HepG2 (cell line): ENCODE data around the gene TAF3. TPM values are rescaled to one million over a fixed set of nuclear protein-coding genes. Genes with fewer than 3 reads are reported as not detected.

Source experiments
- ATAC-seq: fragments of 200-7000 bp; cut with Tn5 transposase; 3 replicates; pipeline ENCODE4 v1.9.1; 2020; ENCODE audit warnings: mild to moderate bottlenecking, moderate library complexity
- BruUV-seq: library from RNA; stranded (reverse); fragments of 400-500 nt; replicated peaks from 2 replicates; lab custom pipeline; 2021; lab: Mats Ljungman, UMichigan
- CTCF ChIA-PET: fragments of 300-600 bp; formaldehyde crosslinking; extraction: SDS; loops from one replicate; lab custom pipeline; 2021; ENCODE audit warnings: low total read pairs, inconsistent platforms, low intra/inter-chr PET ratio; lab: Yijun Ruan, JAX
- POLR2A ChIA-PET: fragments of 350-600 bp; sonication (Branson Sonifier 250); formaldehyde crosslinking; loops from one replicate; lab custom pipeline; 2020; ENCODE audit warnings: antibody characterized with exemption, inconsistent platforms; lab: Yijun Ruan, JAX
- DNase-seq: peaks from one replicate; pipeline ENCODE4 v3.0.0-alpha.2; 2015; ENCODE audit warnings: low spot score
- FAIRE-seq: peaks from 3 replicates; lab custom pipeline; 2011; peaks lifted over from hg19 to GRCh38; lab: Jason Lieb, UNC
- H2AFZ ChIP-seq: one replicate; pipeline ENCODE4 v1.6.1; 2011; ENCODE audit warnings: low read length, inconsistent platforms
- H3K27ac ChIP-seq: fragments of 300-600 bp; 3 replicates; pipeline ENCODE4 v1.8.0; 2011; ENCODE audit warnings: mixed run types, mild to moderate bottlenecking, mixed read lengths, low read length, inconsistent platforms; ENCODE audit not compliant: insufficient read depth; ENCODE audit errors: extremely low read length
- H3K27me3 ChIP-seq, 2 experiments: fragments of 200-600 bp in 1 of 2; 2 replicates in 1 of 2; 3 replicates in 1 of 2; pipeline versions ENCODE4 v1.6.0 to v1.8.0; 2011; ENCODE audit warnings: low read length in 2 of 2, mild to moderate bottlenecking in 2 of 2, moderate library complexity in 2 of 2, inconsistent platforms in 1 of 2; ENCODE audit not compliant: insufficient read depth in 2 of 2, control insufficient read depth in 1 of 2
- H3K36me3 ChIP-seq, 2 experiments: fragments of 200-600 bp in 1 of 2; replicated peaks in 1 of 2; 2 replicates in 1 of 2; 3 replicates in 1 of 2; pipeline versions ENCODE4 v1.5.1 to v1.8.0; 2011; ENCODE audit warnings: low read length in 2 of 2, inconsistent platforms in 1 of 2; ENCODE audit not compliant: insufficient read depth in 2 of 2, control insufficient read depth in 1 of 2
- H3K4me1 ChIP-seq: 2 replicates; pipeline ENCODE4 v1.5.1; 2012; ENCODE audit warnings: low read length, inconsistent platforms; ENCODE audit not compliant: insufficient read depth
- H3K4me2 ChIP-seq: 2 replicates; pipeline ENCODE4 v1.6.0; 2011; ENCODE audit warnings: low read depth, low read length, inconsistent platforms
- H3K4me3 ChIP-seq, 3 experiments: fragments of 200-600 bp in 1 of 3; sonication (generic), shearing (Covaris generic) in 1 of 3; replicated peaks in 1 of 3; 2 replicates each; pipeline ENCODE4 v1.5.1; 2011 to 2016; ENCODE audit warnings: low read length in 3 of 3, inconsistent platforms in 2 of 3, low read depth in 2 of 3, mild to moderate bottlenecking in 2 of 3, control low read depth in 1 of 3, mixed read lengths in 1 of 3; ENCODE audit not compliant: insufficient read depth in 1 of 3
- H3K79me2 ChIP-seq: one replicate; pipeline ENCODE4 v1.6.1; 2011; ENCODE audit warnings: low read length, inconsistent platforms; ENCODE audit not compliant: insufficient read depth
- H3K9ac ChIP-seq: 2 replicates; pipeline ENCODE4 v1.6.0; 2011; ENCODE audit warnings: mild to moderate bottlenecking, low read depth, low read length, inconsistent platforms; ENCODE audit not compliant: insufficient read depth
- H3K9me3 ChIP-seq: 2 replicates; pipeline ENCODE4 v1.5.1; 2012; ENCODE audit warnings: mild to moderate bottlenecking, low read length
- H4K20me1 ChIP-seq: 2 replicates; pipeline ENCODE4 v1.6.0; 2011; ENCODE audit warnings: inconsistent platforms, mild to moderate bottlenecking, low read length, moderate library complexity; ENCODE audit not compliant: insufficient read depth
- CCDC6 ChIP-seq: sonication (generic); formaldehyde crosslinking; IDR thresholded peaks from 2 replicates; pipeline ENCODE4 v1.8.1; 2022; ENCODE audit warnings: mild to moderate bottlenecking, missing genetic modification reagents, moderate library complexity
- ELF4 ChIP-seq: sonication (generic); formaldehyde crosslinking; IDR thresholded peaks from 2 replicates; pipeline ENCODE4 v1.5.0; 2020; ENCODE audit warnings: missing genetic modification reagents, mild to moderate bottlenecking, moderate library complexity, borderline replicate concordance
- KDM4B ChIP-seq: sonication (generic); formaldehyde crosslinking; IDR thresholded peaks from 2 replicates; pipeline ENCODE4 v1.4.0; 2020; ENCODE audit warnings: missing genetic modification reagents
- ZNF17 ChIP-seq: sonication (generic); formaldehyde crosslinking; IDR thresholded peaks from 2 replicates; pipeline ENCODE4 v1.5.0; 2020; ENCODE audit warnings: mild to moderate bottlenecking, missing genetic modification reagents
- ZNF558 ChIP-seq: sonication (generic); formaldehyde crosslinking; IDR thresholded peaks from 2 replicates; pipeline ENCODE4 v1.9.0; 2022; ENCODE audit warnings: mild to moderate bottlenecking, missing genetic modification reagents, borderline replicate concordance
- ZNF605 ChIP-seq: sonication (generic); formaldehyde crosslinking; IDR thresholded peaks from 2 replicates; pipeline ENCODE4 v1.8.0; 2022; ENCODE audit warnings: mild to moderate bottlenecking, missing genetic modification reagents
- ZNF839 ChIP-seq: sonication (generic); formaldehyde crosslinking; IDR thresholded peaks from 2 replicates; pipeline ENCODE4 v1.4.0; 2020; ENCODE audit warnings: missing genetic modification reagents, mild to moderate bottlenecking, borderline replicate concordance
- ZNF891 ChIP-seq: sonication (generic); formaldehyde crosslinking; IDR thresholded peaks from 2 replicates; pipeline ENCODE4 v1.5.0; 2020; ENCODE audit warnings: mild to moderate bottlenecking, missing genetic modification reagents
- WGBS: methylation state at CpG from one replicate; pipeline ENCODE4 v1.1.6; 2017; ENCODE audit warnings: low lambda C conversion rate; 5-methylcytosine and 5-hydroxymethylcytosine counted together
- in situ Hi-C: cut with HindIII; loops from 2 replicates; pipeline ENCODE4 v1.10.0; 2017; ENCODE audit warnings: low pct_unique_long_range_greater_than_20kb; ENCODE audit not compliant: extremely low pct_ligation_motif_present
- intact Hi-C: fragments of 100-400 bp; cut with micrococcal nuclease; formaldehyde crosslinking; loops from one replicate; pipeline ENCODE4 v1.10.0; 2022; ENCODE audit not compliant: unreplicated experiment
- polyA plus RNA-seq, 8 experiments: library from polyadenylated mRNA; depleted of rRNA in 3 of 8; stranded (reverse) in 7 of 8; unstranded in 1 of 8; fragments of >200 nt; fragmentation: Illumina TruSeq in 4 of 8; extraction: Trizol in 4 of 8; gene quantifications; 2 replicates each; pipeline versions ENCODE4 v1.2.1 to v1.2.3, GENCODE V29; 2011 to 2016; ENCODE audit warnings: low read depth in 4 of 8, missing spikeins in 1 of 8, mixed read lengths in 1 of 8; ENCODE audit not compliant: insufficient read depth in 1 of 8
- total RNA-seq, 5 experiments: library from RNA; depleted of rRNA; stranded (reverse); fragments of >200 nt; fragmentation: Illumina TruSeq; extraction: Trizol; gene quantifications; 2 replicates each; pipeline ENCODE4 v1.2.3, GENCODE V29; 2016; ENCODE audit warnings: low read depth in 1 of 5
- TF ChIP-seq, protein P1 (sequence below): sonication (generic); formaldehyde crosslinking; IDR thresholded peaks from 2 replicates; pipeline ENCODE4 v1.4.0; 2020; ENCODE audit warnings: missing genetic modification reagents
- TF ChIP-seq, protein P2 (sequence below): sonication (generic); formaldehyde crosslinking; IDR thresholded peaks from 2 replicates; pipeline ENCODE4; 2020; ENCODE audit warnings: missing genetic modification reagents, mild to moderate bottlenecking, borderline replicate concordance
- TF ChIP-seq, protein P3 (sequence below): sonication (generic); formaldehyde crosslinking; IDR thresholded peaks from 2 replicates; pipeline ENCODE4 v1.8.1; 2023; ENCODE audit warnings: mild to moderate bottlenecking, missing genetic modification reagents

TAF3 gene
- total and polyA plus RNA-seq, 2 of the 13 experiments (the other 11 are each of a cell fraction or from before 2014, with no cell fraction given): 1.7 to 2.9 TPM

DNA sequence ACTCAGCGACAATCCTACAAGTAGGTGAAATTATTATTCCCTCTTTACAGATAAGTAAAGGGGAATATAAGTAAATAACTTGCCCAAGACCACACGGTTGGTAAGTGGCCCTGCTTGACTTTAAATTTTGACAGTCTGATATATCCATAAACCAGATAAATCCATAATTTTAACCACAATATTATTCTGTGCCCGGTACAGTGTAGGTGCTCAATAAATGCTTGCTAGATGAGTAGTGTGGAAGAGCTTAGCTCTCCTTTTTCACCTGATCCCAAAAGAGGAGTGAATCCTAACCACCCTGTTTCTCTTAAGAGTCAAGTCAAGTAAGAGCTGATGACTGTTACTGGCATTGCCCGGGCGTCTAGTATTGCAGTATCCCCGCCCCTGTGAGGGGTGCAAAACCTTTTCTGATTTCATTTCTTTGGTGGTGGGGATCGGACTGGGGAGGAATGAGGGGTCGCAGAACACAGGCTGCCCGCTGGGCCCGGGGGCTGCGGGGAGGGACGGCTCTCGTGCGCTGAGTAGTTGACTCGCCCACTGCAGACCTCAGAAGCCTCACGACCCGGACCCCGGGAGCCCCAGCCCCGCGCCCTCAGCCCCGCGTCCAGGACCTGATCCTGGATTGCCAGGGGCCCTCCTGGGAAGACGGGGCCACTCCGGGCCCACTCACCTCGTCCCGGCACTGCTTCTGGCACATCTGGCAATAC, 31.0 kb upstream of the TAF3 start:
- H3K27ac ChIP-seq: peak overlapping the region; percentile 87
- WGBS: 1% methylated on average over 10 of the region's 26 CpGs
- FAIRE-seq: no peak
- no peak for DNase-seq
- H3K27me3 ChIP-seq: no peaks in the 10 kb centered on the region; a peak in 1 of 5 replicates
- ChIA-PET CTCF (no interaction called here), POLR2A (interaction anchor here (0.8 to 3.5 kb wide), 17 partner anchors 12 to 262 kb away, joined by 3 to 56 read pairs (median 6); partner anchors contain the start of genes ITIH2 and TAF3)
- peak overlapping the region; percentile 72 to 99 (median 96) for H3K4me3 ChIP-seq
- in situ Hi-C loops: no loop called here
- H3K4me1 ChIP-seq: peaks cover 54% of the 10 kb centered on the region
- no peaks in the 10 kb centered on the region for H3K9me3 ChIP-seq
- peaks cover 97% of the 10 kb centered on the region for H3K79me2 ChIP-seq
- no peak overlapping the region for H2AFZ ChIP-seq
- peak overlapping the region; percentile 75 for H3K4me2 ChIP-seq
- intact Hi-C loops: loop anchor here (10.0 kb wide), 1 partner anchor 1517 kb away; no protein-coding TSS in a partner anchor
- H3K9ac ChIP-seq: peak overlapping the region; percentile 97
- ATAC-seq: peak; percentile 50
- H3K36me3 ChIP-seq: peaks cover 1 to 6% of the 10 kb centered on the region in 2 experiments; a peak in 2 of 5 replicates
- TSS peak; percentile 80 for BruUV-seq
- H4K20me1 ChIP-seq: peaks cover 42% of the 10 kb centered on the region
- TF ChIP-seq KDM4B (CRISPR knock-in tag): 0 out of 2 replicates have a peak, but pooled peaks have one; percentile 14
- TF ChIP-seq, protein P1, sequence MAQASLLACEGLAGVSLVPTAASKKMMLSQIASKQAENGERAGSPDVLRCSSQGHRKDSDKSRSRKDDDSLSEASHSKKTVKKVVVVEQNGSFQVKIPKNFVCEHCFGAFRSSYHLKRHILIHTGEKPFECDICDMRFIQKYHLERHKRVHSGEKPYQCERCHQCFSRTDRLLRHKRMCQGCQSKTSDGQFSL (CRISPR knock-in tag): 0 out of 2 replicates have a peak, but pooled peaks have one; percentile 15
- 0 out of 2 replicates have a peak, but pooled peaks have one; percentile 6 for TF ChIP-seq ZNF605 (CRISPR knock-in tag)
- TF ChIP-seq ZNF558: 0 out of 2 replicates have a peak, but pooled peaks have one; percentile 16
- TF ChIP-seq ZNF891: 0 out of 2 replicates have a peak, but pooled peaks have one; percentile 22
- 0 out of 2 replicates have a peak, but pooled peaks have one; percentile 25 for TF ChIP-seq ZNF839 (CRISPR knock-in tag)
- TF ChIP-seq ZNF17 (CRISPR knock-in tag): no peak
- 0 out of 2 replicates have a peak, but pooled peaks have one; percentile 5 for TF ChIP-seq CCDC6
- TF ChIP-seq ELF4 (CRISPR knock-in tag): 0 out of 2 replicates have a peak, but pooled peaks have one; percentile 16
- TF ChIP-seq, protein P2, sequence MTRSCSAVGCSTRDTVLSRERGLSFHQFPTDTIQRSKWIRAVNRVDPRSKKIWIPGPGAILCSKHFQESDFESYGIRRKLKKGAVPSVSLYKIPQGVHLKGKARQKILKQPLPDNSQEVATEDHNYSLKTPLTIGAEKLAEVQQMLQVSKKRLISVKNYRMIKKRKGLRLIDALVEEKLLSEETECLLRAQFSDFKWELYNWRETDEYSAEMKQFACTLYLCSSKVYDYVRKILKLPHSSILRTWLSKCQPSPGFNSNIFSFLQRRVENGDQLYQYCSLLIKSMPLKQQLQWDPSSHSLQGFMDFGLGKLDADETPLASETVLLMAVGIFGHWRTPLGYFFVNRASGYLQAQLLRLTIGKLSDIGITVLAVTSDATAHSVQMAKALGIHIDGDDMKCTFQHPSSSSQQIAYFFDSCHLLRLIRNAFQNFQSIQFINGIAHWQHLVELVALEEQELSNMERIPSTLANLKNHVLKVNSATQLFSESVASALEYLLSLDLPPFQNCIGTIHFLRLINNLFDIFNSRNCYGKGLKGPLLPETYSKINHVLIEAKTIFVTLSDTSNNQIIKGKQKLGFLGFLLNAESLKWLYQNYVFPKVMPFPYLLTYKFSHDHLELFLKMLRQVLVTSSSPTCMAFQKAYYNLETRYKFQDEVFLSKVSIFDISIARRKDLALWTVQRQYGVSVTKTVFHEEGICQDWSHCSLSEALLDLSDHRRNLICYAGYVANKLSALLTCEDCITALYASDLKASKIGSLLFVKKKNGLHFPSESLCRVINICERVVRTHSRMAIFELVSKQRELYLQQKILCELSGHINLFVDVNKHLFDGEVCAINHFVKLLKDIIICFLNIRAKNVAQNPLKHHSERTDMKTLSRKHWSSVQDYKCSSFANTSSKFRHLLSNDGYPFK (CRISPR knock-in tag): no peak
- TF ChIP-seq, protein P3, sequence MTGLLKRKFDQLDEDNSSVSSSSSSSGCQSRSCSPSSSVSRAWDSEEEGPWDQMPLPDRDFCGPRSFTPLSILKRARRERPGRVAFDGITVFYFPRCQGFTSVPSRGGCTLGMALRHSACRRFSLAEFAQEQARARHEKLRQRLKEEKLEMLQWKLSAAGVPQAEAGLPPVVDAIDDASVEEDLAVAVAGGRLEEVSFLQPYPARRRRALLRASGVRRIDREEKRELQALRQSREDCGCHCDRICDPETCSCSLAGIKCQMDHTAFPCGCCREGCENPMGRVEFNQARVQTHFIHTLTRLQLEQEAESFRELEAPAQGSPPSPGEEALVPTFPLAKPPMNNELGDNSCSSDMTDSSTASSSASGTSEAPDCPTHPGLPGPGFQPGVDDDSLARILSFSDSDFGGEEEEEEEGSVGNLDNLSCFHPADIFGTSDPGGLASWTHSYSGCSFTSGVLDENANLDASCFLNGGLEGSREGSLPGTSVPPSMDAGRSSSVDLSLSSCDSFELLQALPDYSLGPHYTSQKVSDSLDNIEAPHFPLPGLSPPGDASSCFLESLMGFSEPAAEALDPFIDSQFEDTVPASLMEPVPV (CRISPR knock-in tag): peak; percentile 50; the same call in 1 of the 2 replicates
